ENCODE data around the gene ASTL. TPM values are rescaled to one million over a fixed set of nuclear protein-coding genes. Genes with fewer than 3 reads are reported as not detected.

Gene ASTL
- total and polyA plus RNA-seq, 2 of the 13 experiments (the other 11 are each of a cell fraction or from before 2014, with no cell fraction given): not detected

- DNase-seq (ENCODE audit: low spot score) (no peak), ATAC-seq (no peak), FAIRE-seq (no peak)
- no peak overlapping the region for H3K9ac ChIP-seq (ENCODE audit: insufficient read depth, low read depth, low read length)
- H3K4me3 ChIP-seq (replicated peaks in 1 of 3; ENCODE audit: insufficient read depth in 1 of 3, low read depth in 2 of 3, low read length in 3 of 3): no peak overlapping the region
- no peak overlapping the region for H3K27ac ChIP-seq (ENCODE audit: extremely low read length, insufficient read depth, low read length)
- H2AFZ ChIP-seq (ENCODE audit: low read length): no peak overlapping the region
- H3K27me3 ChIP-seq (ENCODE audit: control insufficient read depth in 1 of 2, insufficient read depth in 2 of 2, low read length in 2 of 2): peaks cover 4 to 37% of the 10 kb centered on the region in 2 experiments
- H3K9me3 ChIP-seq (ENCODE audit: low read length): no peaks in the 10 kb centered on the region
- TF ChIP-seq, protein P1, sequence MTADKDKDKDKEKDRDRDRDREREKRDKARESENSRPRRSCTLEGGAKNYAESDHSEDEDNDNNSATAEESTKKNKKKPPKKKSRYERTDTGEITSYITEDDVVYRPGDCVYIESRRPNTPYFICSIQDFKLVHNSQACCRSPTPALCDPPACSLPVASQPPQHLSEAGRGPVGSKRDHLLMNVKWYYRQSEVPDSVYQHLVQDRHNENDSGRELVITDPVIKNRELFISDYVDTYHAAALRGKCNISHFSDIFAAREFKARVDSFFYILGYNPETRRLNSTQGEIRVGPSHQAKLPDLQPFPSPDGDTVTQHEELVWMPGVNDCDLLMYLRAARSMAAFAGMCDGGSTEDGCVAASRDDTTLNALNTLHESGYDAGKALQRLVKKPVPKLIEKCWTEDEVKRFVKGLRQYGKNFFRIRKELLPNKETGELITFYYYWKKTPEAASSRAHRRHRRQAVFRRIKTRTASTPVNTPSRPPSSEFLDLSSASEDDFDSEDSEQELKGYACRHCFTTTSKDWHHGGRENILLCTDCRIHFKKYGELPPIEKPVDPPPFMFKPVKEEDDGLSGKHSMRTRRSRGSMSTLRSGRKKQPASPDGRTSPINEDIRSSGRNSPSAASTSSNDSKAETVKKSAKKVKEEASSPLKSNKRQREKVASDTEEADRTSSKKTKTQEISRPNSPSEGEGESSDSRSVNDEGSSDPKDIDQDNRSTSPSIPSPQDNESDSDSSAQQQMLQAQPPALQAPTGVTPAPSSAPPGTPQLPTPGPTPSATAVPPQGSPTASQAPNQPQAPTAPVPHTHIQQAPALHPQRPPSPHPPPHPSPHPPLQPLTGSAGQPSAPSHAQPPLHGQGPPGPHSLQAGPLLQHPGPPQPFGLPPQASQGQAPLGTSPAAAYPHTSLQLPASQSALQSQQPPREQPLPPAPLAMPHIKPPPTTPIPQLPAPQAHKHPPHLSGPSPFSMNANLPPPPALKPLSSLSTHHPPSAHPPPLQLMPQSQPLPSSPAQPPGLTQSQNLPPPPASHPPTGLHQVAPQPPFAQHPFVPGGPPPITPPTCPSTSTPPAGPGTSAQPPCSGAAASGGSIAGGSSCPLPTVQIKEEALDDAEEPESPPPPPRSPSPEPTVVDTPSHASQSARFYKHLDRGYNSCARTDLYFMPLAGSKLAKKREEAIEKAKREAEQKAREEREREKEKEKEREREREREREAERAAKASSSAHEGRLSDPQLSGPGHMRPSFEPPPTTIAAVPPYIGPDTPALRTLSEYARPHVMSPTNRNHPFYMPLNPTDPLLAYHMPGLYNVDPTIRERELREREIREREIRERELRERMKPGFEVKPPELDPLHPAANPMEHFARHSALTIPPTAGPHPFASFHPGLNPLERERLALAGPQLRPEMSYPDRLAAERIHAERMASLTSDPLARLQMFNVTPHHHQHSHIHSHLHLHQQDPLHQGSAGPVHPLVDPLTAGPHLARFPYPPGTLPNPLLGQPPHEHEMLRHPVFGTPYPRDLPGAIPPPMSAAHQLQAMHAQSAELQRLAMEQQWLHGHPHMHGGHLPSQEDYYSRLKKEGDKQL (CRISPR knock-in tag; IDR thresholded peaks at IDR 0.05; ENCODE audit: low read depth): no peak
- no peak for TF ChIP-seq ZNF839 (CRISPR knock-in tag; IDR thresholded peaks at IDR 0.05; ENCODE audit: borderline replicate concordance)
- TF ChIP-seq ZNF224 (CRISPR knock-in tag; IDR thresholded peaks at IDR 0.05): no peak
- TF ChIP-seq, protein P2, sequence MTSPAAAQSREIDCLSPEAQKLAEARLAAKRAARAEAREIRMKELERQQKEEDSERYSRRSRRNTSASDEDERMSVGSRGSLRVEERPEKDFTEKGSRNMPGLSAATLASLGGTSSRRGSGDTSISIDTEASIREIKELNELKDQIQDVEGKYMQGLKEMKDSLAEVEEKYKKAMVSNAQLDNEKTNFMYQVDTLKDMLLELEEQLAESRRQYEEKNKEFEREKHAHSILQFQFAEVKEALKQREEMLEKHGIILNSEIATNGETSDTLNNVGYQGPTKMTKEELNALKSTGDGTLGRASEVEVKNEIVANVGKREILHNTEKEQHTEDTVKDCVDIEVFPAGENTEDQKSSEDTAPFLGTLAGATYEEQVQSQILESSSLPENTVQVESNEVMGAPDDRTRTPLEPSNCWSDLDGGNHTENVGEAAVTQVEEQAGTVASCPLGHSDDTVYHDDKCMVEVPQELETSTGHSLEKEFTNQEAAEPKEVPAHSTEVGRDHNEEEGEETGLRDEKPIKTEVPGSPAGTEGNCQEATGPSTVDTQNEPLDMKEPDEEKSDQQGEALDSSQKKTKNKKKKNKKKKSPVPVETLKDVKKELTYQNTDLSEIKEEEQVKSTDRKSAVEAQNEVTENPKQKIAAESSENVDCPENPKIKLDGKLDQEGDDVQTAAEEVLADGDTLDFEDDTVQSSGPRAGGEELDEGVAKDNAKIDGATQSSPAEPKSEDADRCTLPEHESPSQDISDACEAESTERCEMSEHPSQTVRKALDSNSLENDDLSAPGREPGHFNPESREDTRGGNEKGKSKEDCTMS (CRISPR knock-in tag; conservative IDR thresholded peaks at IDR 0.05): no peak
- no peak for TF ChIP-seq PAXIP1 (CRISPR knock-in tag; conservative IDR thresholded peaks at IDR 0.05)
- no peak for TF ChIP-seq ZNF317 (CRISPR knock-in tag; IDR thresholded peaks at IDR 0.05)
- BruUV-seq (replicated peaks): no TSS peak
- no peak overlapping the region for H3K4me2 ChIP-seq (ENCODE audit: low read depth, low read length)
- 49% methylated on average over 4 of the region's 4 CpGs for WGBS (ENCODE audit: low lambda C conversion rate)
- intact Hi-C loops (cut with micrococcal nuclease; ENCODE audit: unreplicated experiment): no loop called here
- in situ Hi-C loops (cut with HindIII; ENCODE audit: extremely low pct_ligation_motif_present, low pct_unique_long_range_greater_than_20kb): no loop called here
- H4K20me1 ChIP-seq (ENCODE audit: insufficient read depth, low read length): no peaks in the 10 kb centered on the region
- no peaks in the 10 kb centered on the region for H3K36me3 ChIP-seq (replicated peaks in 1 of 2; ENCODE audit: control insufficient read depth in 1 of 2, insufficient read depth in 2 of 2, low read length in 2 of 2)
- ChIA-PET CTCF (ENCODE audit: low intra/inter-chr PET ratio, low total read pairs) (no interaction called here), POLR2A (no interaction called here)
- peaks cover 14% of the 10 kb centered on the region for H3K4me1 ChIP-seq (ENCODE audit: insufficient read depth, low read length)
- no peaks in the 10 kb centered on the region for H3K79me2 ChIP-seq (ENCODE audit: insufficient read depth, low read length)
Measured at GRCh38 chr2:96092573-96092877, 45.8 kb downstream of the ASTL start.
